HEK293T (cell line): ENCODE data around the gene RNASEH1.

Source experiments
- FOXA1 ChIP-seq: fragments of 450-650 bp; IDR thresholded peaks from 2 replicates; pipeline ENCODE4 v1.6.1; 2016; ENCODE audit warnings: mild to moderate bottlenecking
- FOXK2 ChIP-seq: fragments of 450-650 bp; IDR thresholded peaks from 2 replicates; pipeline ENCODE4 v1.6.1; 2016; ENCODE audit warnings: mild to moderate bottlenecking
- FOXM1 ChIP-seq: fragments of 450-650 bp; IDR thresholded peaks from 2 replicates; pipeline ENCODE4 v1.6.1; 2017; ENCODE audit warnings: mild to moderate bottlenecking, borderline replicate concordance
- ZNF384 ChIP-seq: fragments of 450-650 bp; IDR thresholded peaks from 2 replicates; pipeline ENCODE4 v1.6.1; 2016

DNA sequence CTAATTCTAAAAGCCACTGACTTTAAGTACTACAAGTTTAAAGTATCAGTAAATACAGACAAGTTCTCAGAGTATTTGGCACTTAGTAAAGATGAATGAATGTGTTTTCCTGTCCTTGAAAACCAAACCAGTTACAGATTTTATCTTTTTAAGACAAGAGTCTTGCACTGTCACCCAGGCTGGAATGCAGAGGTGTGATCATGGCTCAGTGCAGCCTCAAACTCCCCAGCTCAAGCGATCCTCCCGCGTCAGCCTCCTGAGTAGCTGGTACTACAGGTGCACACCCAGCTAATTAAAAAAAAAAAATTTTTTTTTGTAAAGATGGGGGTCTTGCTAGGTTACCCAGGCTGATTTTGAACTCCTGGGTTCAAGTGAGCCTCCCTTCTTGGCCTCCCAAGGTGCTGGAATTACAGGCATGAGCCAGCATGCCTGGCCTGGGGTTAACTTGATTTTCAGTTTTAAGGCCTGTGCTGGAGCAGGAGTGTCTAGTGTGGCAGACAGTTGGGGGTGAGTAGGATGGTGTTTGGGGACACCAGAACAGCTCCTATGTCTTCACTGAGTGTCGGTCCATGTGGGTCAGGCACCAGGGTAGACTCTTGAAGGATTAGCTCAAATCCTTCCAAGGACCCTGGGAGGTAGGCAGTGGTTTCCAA, 26.6 kb upstream of the RNASEH1 start:
- TF ChIP-seq FOXA1, result no peak
- no peak for TF ChIP-seq ZNF384
- no peak for TF ChIP-seq FOXM1
- TF ChIP-seq FOXK2, result no peak
